Endodermal cell (in vitro differentiated cells): ENCODE data around the gene TMTC1. TPM values are rescaled to one million over a fixed set of nuclear protein-coding genes. Genes with fewer than 3 reads are reported as not detected.

ENCODE experiments used
- DNase-seq: peaks from one replicate; pipeline ENCODE4 v3.0.0-alpha.2; 2017
- H3K27ac ChIP-seq: 2 replicates; pipeline ENCODE4 v1.5.1; 2013; ENCODE audit warnings: mild to moderate bottlenecking, low read depth, low read length, moderate library complexity
- H3K27me3 ChIP-seq: 2 replicates; pipeline ENCODE4 v1.6.1; 2013; ENCODE audit warnings: mild to moderate bottlenecking, low read length, moderate library complexity; ENCODE audit not compliant: insufficient read depth, control insufficient read depth, poor library complexity, severe bottlenecking
- H3K36me3 ChIP-seq: 2 replicates; pipeline ENCODE4 v1.7.0; 2013; ENCODE audit warnings: mild to moderate bottlenecking, low read length, moderate library complexity; ENCODE audit not compliant: control insufficient read depth, insufficient read depth
- H3K4me1 ChIP-seq: one replicate; pipeline ENCODE4 v1.7.0; 2013; ENCODE audit warnings: low read length; ENCODE audit not compliant: control insufficient read depth, insufficient read depth
- H3K4me3 ChIP-seq: 2 replicates; pipeline ENCODE4 v1.5.1; 2013; ENCODE audit warnings: mild to moderate bottlenecking, low read length, moderate library complexity
- H3K9ac ChIP-seq: 2 replicates; pipeline ENCODE4 v1.6.1; 2013; ENCODE audit warnings: mild to moderate bottlenecking, low read length, moderate library complexity; ENCODE audit not compliant: poor library complexity, severe bottlenecking; ENCODE audit errors: extremely low read depth
- H3K9me3 ChIP-seq: 2 replicates; pipeline ENCODE4 v1.6.1; 2013; ENCODE audit warnings: mild to moderate bottlenecking, low read length, moderate library complexity; ENCODE audit not compliant: control insufficient read depth
- H3K27ac Mint-ChIP-seq: 2 replicates; pipeline ENCODE4 v1.8.0; 2020; ENCODE audit warnings: mixed read lengths
- H3K27me3 Mint-ChIP-seq: 2 replicates; pipeline ENCODE4 v1.8.0; 2021; ENCODE audit warnings: mild to moderate bottlenecking, mixed read lengths; ENCODE audit not compliant: insufficient read depth
- H3K36me3 Mint-ChIP-seq: 2 replicates; pipeline ENCODE4 v1.8.0; 2020; ENCODE audit warnings: low read depth, mixed read lengths
- H3K4me1 Mint-ChIP-seq: 2 replicates; pipeline ENCODE4 v1.8.0; 2020; ENCODE audit warnings: mixed read lengths
- H3K4me3 Mint-ChIP-seq: 2 replicates; pipeline ENCODE4 v1.8.0; 2020; ENCODE audit warnings: mild to moderate bottlenecking, moderate library complexity, mixed read lengths
- H3K9me3 Mint-ChIP-seq: 2 replicates; pipeline ENCODE4 v1.8.0; 2020; ENCODE audit warnings: mild to moderate bottlenecking, mixed read lengths
- CTCF ChIP-seq: fragments of 200-600 bp; sonication (generic); conservative IDR thresholded peaks from 2 replicates; pipeline ENCODE4 v1.5.0; 2021; ENCODE audit warnings: antibody characterized with exemption, mild to moderate bottlenecking
- WGBS, 2 experiments: methylation state at CpG; one replicate each; pipeline versions ENCODE4 v1.1.5 to v1.1.7; 2013; ENCODE audit warnings: missing lambda C conversion rate in 2 of 2, mixed read lengths in 1 of 2; ENCODE audit not compliant: insufficient coverage in 1 of 2, insufficient read length in 1 of 2; 5-methylcytosine and 5-hydroxymethylcytosine counted together
- total RNA-seq, 2 donors: library from RNA; stranded (reverse); fragmentation: NEBNext Ultra II Directional in 1 of 2; extraction: Animal tissue kit (Norgen Biotek cat#: 25700) in 1 of 2; gene quantifications; 2 replicates in 1 of 2; 3 replicates in 1 of 2; pipeline ENCODE4 v1.2.1, GENCODE V29; 2021

Gene TMTC1
- total RNA-seq, 2 donors from 2014 or later = 31.6 to 71.0 TPM

DNA sequence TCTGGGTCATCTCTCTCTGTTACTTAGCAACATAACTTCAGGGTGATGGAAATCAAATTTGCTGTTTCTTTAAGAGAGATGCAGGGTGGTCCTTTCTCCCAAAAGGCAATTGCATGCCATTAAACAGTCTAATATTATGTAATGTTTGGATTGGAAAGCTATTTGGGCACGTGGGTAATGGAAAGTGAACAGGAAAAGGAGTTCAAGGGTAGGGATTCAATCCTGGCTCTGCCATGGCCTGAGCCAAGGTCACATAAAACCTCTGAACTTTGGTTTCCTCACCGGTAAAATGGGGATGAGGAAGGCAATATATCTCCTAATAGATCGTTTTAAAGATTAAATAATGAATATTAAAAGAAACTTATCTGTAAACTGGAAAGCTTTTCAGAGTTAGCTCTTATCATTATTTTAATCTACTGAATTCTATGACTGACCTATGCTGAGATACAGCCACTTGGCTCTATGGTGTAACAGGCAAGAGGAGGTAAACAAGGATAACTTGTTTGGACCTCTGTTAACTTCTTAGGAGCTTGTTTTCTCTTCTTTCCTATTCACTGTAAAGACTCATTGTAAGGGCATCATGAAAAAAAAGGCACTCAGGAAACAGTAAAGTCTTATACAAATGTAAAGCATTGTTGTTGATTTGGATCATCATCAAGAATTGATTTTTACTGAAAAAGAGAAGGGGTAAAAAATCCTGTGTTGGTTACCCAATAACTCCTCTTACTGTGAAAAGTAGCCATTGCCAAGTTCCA lies 230.6 kb downstream of the TMTC1 start:
- H3K27ac Mint-ChIP-seq = peak overlapping the region; percentile 24
- H3K27me3 Mint-ChIP-seq = no peaks in the 10 kb centered on the region
- TF ChIP-seq CTCF = no peak
- Histone ChIP-seq H3K9me3 (peaks cover 5% of the 10 kb centered on the region), H3K4me1 (no peaks in the 10 kb centered on the region), H3K36me3 (peaks cover 20% of the 10 kb centered on the region), H3K27me3 (no peaks in the 10 kb centered on the region), H3K27ac (no peak overlapping the region), H3K9ac (no peak overlapping the region), H3K4me3 (no peak overlapping the region)
- DNase-seq = no peak
- H3K36me3 Mint-ChIP-seq = peaks cover 26% of the 10 kb centered on the region
- H3K4me1 Mint-ChIP-seq = peaks cover 18% of the 10 kb centered on the region
- WGBS, 2 experiments = 92% methylated on average over 2 of the region's 3 CpGs; no CpG with 5 or more reads in 1 of the 2 experiments
- H3K9me3 Mint-ChIP-seq = peaks cover 8% of the 10 kb centered on the region
- H3K4me3 Mint-ChIP-seq = no peak overlapping the region

DNA sequence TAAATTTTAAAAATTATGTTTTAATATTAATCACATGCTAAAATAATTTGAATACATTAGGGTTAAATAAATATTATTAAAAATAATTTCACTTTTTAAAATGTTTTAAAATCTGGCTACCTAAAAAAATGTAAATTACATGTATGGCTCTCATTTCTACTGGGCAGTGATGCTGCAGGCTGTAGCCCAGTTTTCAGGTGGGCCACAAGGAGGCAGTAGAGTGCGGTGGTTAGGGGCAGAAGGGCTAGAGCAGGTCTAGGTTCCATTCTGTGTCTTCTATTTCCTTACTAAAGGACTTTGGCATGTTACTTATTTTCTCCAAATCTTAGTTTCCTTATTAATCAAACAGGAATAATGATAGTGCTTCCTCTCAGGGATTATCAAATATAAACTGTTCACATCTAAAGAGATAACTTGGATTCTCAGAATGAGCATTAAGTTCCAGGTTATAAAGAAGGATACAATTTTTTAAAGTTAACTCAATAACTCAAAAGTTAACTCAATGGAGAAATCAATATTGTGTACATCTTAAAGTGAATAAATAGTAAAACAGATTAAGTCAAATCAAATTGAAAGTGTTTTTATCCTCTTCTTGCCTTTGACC lies 231.3 kb downstream of the TMTC1 start:
- Mint-ChIP-seq H3K36me3 (peaks cover 30% of the 10 kb centered on the region), H3K4me1 (peaks cover 21% of the 10 kb centered on the region), H3K4me3 (no peak overlapping the region), H3K27ac (no peak overlapping the region), H3K9me3 (peaks cover 11% of the 10 kb centered on the region), H3K27me3 (no peaks in the 10 kb centered on the region)
- peak; percentile 100 for TF ChIP-seq CTCF
- Histone ChIP-seq H3K9ac (no peak overlapping the region), H3K9me3 (peaks cover 5% of the 10 kb centered on the region), H3K4me1 (no peaks in the 10 kb centered on the region), H3K27ac (no peak overlapping the region), H3K27me3 (no peaks in the 10 kb centered on the region), H3K4me3 (no peak overlapping the region), H3K36me3 (peaks cover 20% of the 10 kb centered on the region)
- WGBS, 2 experiments = 0% methylated on average over 1 of the region's 1 CpG; no CpG with 5 or more reads in 1 of the 2 experiments
- DNase-seq = peak; percentile 93

DNA sequence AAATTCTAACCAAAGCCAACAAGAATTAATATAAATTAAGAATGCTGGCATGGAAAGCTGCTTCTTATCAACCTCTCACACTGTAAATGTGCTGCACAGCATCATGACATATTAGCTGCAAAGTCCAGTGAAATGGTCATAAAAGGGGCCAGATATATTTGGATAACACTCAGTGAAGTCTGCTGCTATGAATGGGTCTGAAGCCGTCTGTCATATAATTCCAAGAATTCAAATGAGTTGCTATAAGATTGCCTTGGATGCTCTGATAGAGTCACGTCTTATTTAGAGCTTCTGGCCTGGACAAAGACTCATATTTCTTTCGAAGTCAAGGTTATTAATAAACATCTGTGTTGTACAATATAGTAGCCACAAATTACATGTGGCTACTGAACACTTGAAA lies 231.9 kb downstream of the TMTC1 start:
- H3K27ac Mint-ChIP-seq = no peak overlapping the region
- peaks cover 5% of the 10 kb centered on the region for H3K9me3 ChIP-seq
- H3K4me3 ChIP-seq = no peak overlapping the region
- no peaks in the 10 kb centered on the region for H3K27me3 ChIP-seq
- no peak overlapping the region for H3K9ac ChIP-seq
- no peaks in the 10 kb centered on the region for H3K4me1 ChIP-seq
- H3K36me3 Mint-ChIP-seq = peaks cover 28% of the 10 kb centered on the region
- TF ChIP-seq CTCF = no peak
- no peaks in the 10 kb centered on the region for H3K27me3 Mint-ChIP-seq
- DNase-seq = no peak
- no peak overlapping the region for H3K27ac ChIP-seq
- H3K9me3 Mint-ChIP-seq = peaks cover 11% of the 10 kb centered on the region
- H3K4me1 Mint-ChIP-seq = peaks cover 27% of the 10 kb centered on the region
- WGBS, 2 experiments = 90 to 100% methylated on average over 2 to 3 of the region's 3 CpGs
- no peak overlapping the region for H3K4me3 Mint-ChIP-seq
- peaks cover 18% of the 10 kb centered on the region for H3K36me3 ChIP-seq
